Measurements from ENCODE around the gene ST6GAL2.

GRCh38 chr2:106853631-106854030 is 32.3 kb downstream of the ST6GAL2 start:
- TF ChIP-seq POLR2AphosphoS5 (IDR thresholded peaks at IDR 0.05) (no peak), POLR2A (IDR thresholded peaks at IDR 0.05) (no peak), CTCF (IDR thresholded peaks at IDR 0.05) (no peak)
